DND-41 (cell line): ENCODE results near the gene PCDHA10.
"Not testable (repeated sequence)": the region's sequence is repeated elsewhere in the genome, so short reads cannot be mapped to it uniquely, and the experiment has no call there.

Source experiments
- ATAC-seq: fragments of 200-7000 bp; cut with Tn5 transposase; 3 replicates; pipeline ENCODE4 v1.9.1; 2021; ENCODE audit warnings: low read depth; ENCODE audit not compliant: insufficient read depth
- DNase-seq: peaks from one replicate; pipeline ENCODE4 v3.0.0-alpha.2; 2020
- H2AFZ ChIP-seq: 2 replicates; pipeline ENCODE4 v1.6.0; 2012; ENCODE audit warnings: low read depth, low read length
- H3K27ac ChIP-seq: 2 replicates; pipeline ENCODE4 v1.5.1; 2012; ENCODE audit warnings: low read length, inconsistent platforms
- H3K27me3 ChIP-seq: fragments of 200-600 bp; sonication (generic); 2 replicates; pipeline ENCODE4 v1.6.0; 2012; ENCODE audit warnings: low read length, mild to moderate bottlenecking, inconsistent platforms; ENCODE audit not compliant: insufficient read depth, poor library complexity
- H3K36me3 ChIP-seq: 2 replicates; pipeline ENCODE4 v1.5.1; 2012; ENCODE audit warnings: low read length, inconsistent platforms; ENCODE audit not compliant: insufficient read depth
- H3K4me1 ChIP-seq: 2 replicates; pipeline ENCODE4 v1.5.1; 2012; ENCODE audit warnings: mild to moderate bottlenecking, low read length; ENCODE audit not compliant: insufficient read depth
- H3K4me2 ChIP-seq: 2 replicates; pipeline ENCODE4 v1.6.0; 2012; ENCODE audit warnings: mild to moderate bottlenecking, moderate library complexity, low read length, inconsistent platforms; ENCODE audit not compliant: insufficient read depth
- H3K4me3 ChIP-seq, 2 experiments: fragments of 200-600 bp in 1 of 2; shearing (Covaris generic) in 1 of 2; 2 replicates each; pipeline ENCODE4 v1.5.1; 2012 to 2016; ENCODE audit warnings: inconsistent platforms in 2 of 2, low read length in 2 of 2, mild to moderate bottlenecking in 2 of 2, low read depth in 1 of 2, moderate library complexity in 1 of 2
- H3K79me2 ChIP-seq: 2 replicates; pipeline ENCODE4 v1.6.0; 2012; ENCODE audit warnings: low read length, inconsistent platforms; ENCODE audit not compliant: insufficient read depth
- H3K9ac ChIP-seq: 2 replicates; pipeline ENCODE4 v1.6.0; 2012; ENCODE audit warnings: low read depth, mild to moderate bottlenecking, inconsistent platforms, low read length, moderate library complexity
- H3K9me3 ChIP-seq: 2 replicates; pipeline ENCODE4 v1.5.1; 2012; ENCODE audit warnings: low read length, moderate library complexity, mild to moderate bottlenecking, inconsistent platforms; ENCODE audit not compliant: insufficient read depth, severe bottlenecking
- H4K20me1 ChIP-seq: 2 replicates; pipeline ENCODE4 v1.6.0; 2012; ENCODE audit warnings: low read length; ENCODE audit not compliant: insufficient read depth
- CTCF ChIP-seq: IDR thresholded peaks from 2 replicates; pipeline ENCODE4 v1.5.1; 2012; ENCODE audit warnings: borderline replicate concordance, low read length, moderate library complexity, mild to moderate bottlenecking; ENCODE audit not compliant: poor library complexity, severe bottlenecking; ENCODE audit errors: extremely low read depth
- EZH2 ChIP-seq: IDR thresholded peaks from 3 replicates; pipeline ENCODE4 v1.6.1; 2012; ENCODE audit warnings: borderline replicate concordance, low read depth, mild to moderate bottlenecking, moderate library complexity, low read length, inconsistent platforms; ENCODE audit not compliant: severe bottlenecking

PCDHA10 gene

GRCh38 chr5:140833993-140834392 is 21.7 kb upstream of the PCDHA10 start, which contains the start of gene PCDHA7:
Gene PCDHA7, plus strand, starts transcription at chr5:140834269. Its CDS starts 115 bp downstream, at chr5:140834384.
- Histone ChIP-seq H3K27me3 (no peaks in the 10 kb centered on the region), H3K9me3 (no peaks in the 10 kb centered on the region), H3K27ac (no peak within 1 kb of the TSS), H3K4me2 (no peak within 1 kb of the TSS), H3K9ac (no peak within 1 kb of the TSS), H3K79me2 (no peaks in the 10 kb centered on the region), H3K4me1 (no peaks in the 10 kb centered on the region), H3K4me3 (no peak within 1 kb of the TSS), H3K36me3 (no peaks in the 10 kb centered on the region), H4K20me1 (no peaks in the 10 kb centered on the region), H2AFZ (no peak within 1 kb of the TSS)
- ATAC-seq: no peak
- no peak for DNase-seq
- TF ChIP-seq CTCF (no peak), EZH2 (no peak)

DNA sequence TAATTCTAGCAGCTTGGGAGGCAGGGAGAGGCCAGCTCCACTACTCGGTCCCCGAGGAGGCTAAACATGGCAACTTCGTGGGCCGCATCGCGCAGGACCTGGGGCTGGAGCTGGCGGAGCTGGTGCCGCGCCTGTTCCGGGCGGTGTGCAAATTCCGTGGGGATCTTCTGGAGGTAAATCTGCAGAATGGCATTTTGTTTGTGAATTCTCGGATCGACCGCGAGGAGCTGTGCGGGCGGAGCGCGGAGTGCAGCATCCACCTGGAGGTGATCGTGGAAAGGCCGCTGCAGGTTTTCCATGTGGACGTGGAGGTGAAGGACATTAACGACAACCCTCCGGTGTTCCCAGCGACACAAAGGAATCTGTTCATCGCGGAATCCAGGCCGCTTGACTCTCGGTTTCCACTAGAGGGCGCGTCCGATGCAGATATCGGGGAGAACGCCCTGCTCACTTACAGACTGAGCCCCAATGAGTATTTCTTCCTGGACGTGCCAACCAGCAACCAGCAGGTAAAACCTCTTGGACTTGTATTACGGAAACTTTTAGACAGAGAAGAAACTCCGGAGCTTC is 21.2 kb upstream of the PCDHA10 start:
- DNase-seq, H3K79me2 ChIP-seq, H3K27me3 ChIP-seq, ATAC-seq, H4K20me1 ChIP-seq, H2AFZ ChIP-seq, H3K4me3 ChIP-seq, H3K4me2 ChIP-seq, H3K36me3 ChIP-seq, H3K27ac ChIP-seq, H3K9me3 ChIP-seq, H3K4me1 ChIP-seq, H3K9ac ChIP-seq: not testable (repeated sequence)

DNA sequence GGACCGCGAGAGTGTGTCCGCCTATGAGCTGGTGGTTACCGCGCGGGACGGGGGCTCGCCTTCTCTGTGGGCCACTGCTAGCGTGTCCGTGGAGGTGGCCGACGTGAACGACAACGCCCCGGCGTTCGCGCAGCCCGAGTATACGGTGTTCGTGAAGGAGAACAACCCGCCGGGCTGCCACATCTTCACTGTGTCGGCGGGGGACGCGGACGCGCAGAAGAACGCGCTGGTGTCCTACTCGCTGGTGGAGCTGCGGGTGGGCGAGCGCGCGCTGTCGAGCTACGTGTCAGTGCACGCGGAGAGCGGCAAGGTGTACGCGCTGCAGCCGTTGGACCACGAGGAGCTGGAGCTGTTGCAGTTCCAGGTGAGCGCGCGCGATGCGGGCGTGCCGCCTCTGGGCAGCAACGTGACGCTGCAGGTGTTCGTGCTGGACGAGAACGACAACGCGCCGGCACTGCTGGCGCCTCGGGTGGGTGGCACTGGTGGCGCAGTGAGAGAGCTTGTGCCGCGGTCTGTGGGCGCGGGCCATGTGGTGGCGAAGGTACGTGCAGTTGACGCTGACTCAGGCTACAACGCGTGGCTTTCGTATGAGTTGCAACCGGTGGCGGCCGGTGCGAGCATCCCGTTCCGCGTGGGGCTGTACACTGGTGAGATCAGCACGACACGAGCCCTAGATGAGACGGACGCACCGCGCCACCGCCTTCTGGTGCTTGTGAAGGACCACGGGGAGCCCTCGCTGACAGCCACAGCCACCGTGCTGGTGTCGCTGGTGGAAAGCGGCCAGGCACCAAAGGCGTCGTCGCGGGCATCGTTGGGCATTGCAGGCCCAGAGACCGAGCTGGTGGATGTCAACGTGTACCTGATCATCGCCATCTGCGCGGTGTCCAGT is 19.8 kb upstream of the PCDHA10 start:
- H3K4me2 ChIP-seq: no peak overlapping the region
- H3K4me3 ChIP-seq: no peak overlapping the region
- DNase-seq (no peak), ATAC-seq (no peak)
- H3K9me3 ChIP-seq: no peaks in the 10 kb centered on the region
- H2AFZ ChIP-seq: no peak overlapping the region
- no peaks in the 10 kb centered on the region for H3K79me2 ChIP-seq
- H3K4me1 ChIP-seq: no peaks in the 10 kb centered on the region
- no peaks in the 10 kb centered on the region for H4K20me1 ChIP-seq
- TF ChIP-seq CTCF (no peak), EZH2 (no peak)
- no peaks in the 10 kb centered on the region for H3K36me3 ChIP-seq
- no peak overlapping the region for H3K9ac ChIP-seq
- H3K27ac ChIP-seq: no peak overlapping the region
- no peaks in the 10 kb centered on the region for H3K27me3 ChIP-seq
